CD4-positive, CD25-positive, alpha-beta regulatory T cell (primary cell): Measurements from ENCODE around the gene FBXO47. TPM values are rescaled to one million over a fixed set of nuclear protein-coding genes. Genes with fewer than 3 reads are reported as not detected.
A peak's percentile ranks its signal among the peaks of the same experiment; 100 is the strongest.

Experiments used
- ATAC-seq, 2 donors: fragments of 150-1000 bp; cut with Tn5 transposase; one replicate each; pipeline ENCODE4 v1.10.0; 2021; ENCODE audit warnings: low read depth in 2 of 2, moderate number of reproducible peaks in 2 of 2, moderate library complexity in 1 of 2
- DNase-seq, 3 donors: peaks; one replicate each; pipeline versions ENCODE4 v3.0.0 to v3.0.0-alpha.2; 2012 to 2022; ENCODE audit warnings: mixed read lengths in 1 of 3
- H3K27ac ChIP-seq: one replicate; pipeline ENCODE4 v1.7.0; 2013; ENCODE audit warnings: mild to moderate bottlenecking, low read length; ENCODE audit not compliant: insufficient read depth, poor library complexity, severe bottlenecking
- H3K27me3 ChIP-seq: one replicate; pipeline ENCODE4 v1.7.0; 2013; ENCODE audit warnings: low read length; ENCODE audit not compliant: control insufficient read depth, insufficient read depth
- H3K36me3 ChIP-seq: one replicate; pipeline ENCODE4 v1.7.0; 2013; ENCODE audit warnings: mild to moderate bottlenecking, low read length, moderate library complexity; ENCODE audit not compliant: control insufficient read depth, insufficient read depth
- H3K4me1 ChIP-seq: 2 replicates; pipeline ENCODE4 v1.7.0; 2013; ENCODE audit warnings: mild to moderate bottlenecking, low read length; ENCODE audit not compliant: insufficient read depth, control insufficient read depth, poor library complexity, severe bottlenecking
- H3K4me3 ChIP-seq: one replicate; pipeline ENCODE4 v1.7.0; 2013; ENCODE audit warnings: low read depth, mild to moderate bottlenecking, low read length, moderate library complexity
- H3K9me3 ChIP-seq, 2 experiments: 1 replicate in 1 of 2; 2 replicates in 1 of 2; pipeline ENCODE4 v1.7.0; 2013; ENCODE audit warnings: low read length in 2 of 2, mild to moderate bottlenecking in 1 of 2, moderate library complexity in 1 of 2; ENCODE audit not compliant: control insufficient read depth in 2 of 2
- H3K27ac Mint-ChIP-seq, 3 donors: one replicate each; pipeline ENCODE4 v1.8.0; 2020 to 2022; ENCODE audit warnings: mild to moderate bottlenecking in 3 of 3, mixed read lengths in 3 of 3, moderate library complexity in 2 of 3
- H3K27me3 Mint-ChIP-seq: one replicate; pipeline ENCODE4 v1.8.0; 2022; ENCODE audit warnings: mild to moderate bottlenecking, mixed read lengths
- H3K36me3 Mint-ChIP-seq: one replicate; pipeline ENCODE4 v1.8.0; 2020; ENCODE audit warnings: mixed read lengths
- H3K4me1 Mint-ChIP-seq, 4 donors: one replicate each; pipeline ENCODE4 v1.8.0; 2020 to 2022; ENCODE audit warnings: mixed read lengths in 4 of 4, mild to moderate bottlenecking in 1 of 4
- H3K4me3 Mint-ChIP-seq, 4 donors: one replicate each; pipeline ENCODE4 v1.8.0; 2020 to 2022; ENCODE audit warnings: mild to moderate bottlenecking in 4 of 4, mixed read lengths in 4 of 4, moderate library complexity in 3 of 4
- H3K9me3 Mint-ChIP-seq, 7 donors: one replicate each; pipeline ENCODE4 v1.8.0; 2020 to 2022; ENCODE audit warnings: mixed read lengths in 7 of 7, mild to moderate bottlenecking in 3 of 7, moderate library complexity in 2 of 7
- polyA plus RNA-seq, 4 donors: library from polyadenylated mRNA; unstranded; fragments of 300-500 nt; fragmentation: Illumina TruSeq; gene quantifications; one replicate each; pipeline ENCODE4 v1.2.3, GENCODE V29; 2021
- total RNA-seq: library from RNA; stranded (reverse); gene quantifications from one replicate; pipeline ENCODE4 v1.2.3, GENCODE V29; 2022

Gene FBXO47
- total and polyA plus RNA-seq, 5 donors from 2014 or later = not detected

DNA sequence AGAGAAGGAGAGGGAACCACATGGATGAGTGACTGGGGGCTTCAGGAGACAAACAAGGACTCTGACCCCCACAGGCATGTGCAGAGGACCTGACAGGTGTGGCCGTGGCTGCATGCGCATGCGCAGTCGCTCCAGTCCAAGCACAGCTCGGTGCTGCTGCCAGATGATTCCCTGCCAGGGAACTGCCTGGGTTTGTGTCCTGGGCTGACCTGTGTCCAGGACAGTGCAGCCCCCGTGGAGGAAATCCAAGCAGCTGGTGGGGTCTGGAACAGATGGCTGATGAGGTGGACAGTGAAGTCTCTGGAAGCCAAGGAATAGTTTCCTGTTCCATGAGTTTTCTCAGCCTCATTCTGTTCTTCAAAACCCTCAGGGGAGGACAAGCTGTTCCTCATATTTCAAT is 70.0 kb downstream of the FBXO47 start:
- Histone ChIP-seq H3K27ac (peak overlapping the region; percentile 93), H3K9me3 (no peaks in the 10 kb centered on the region), H3K4me1 (peaks cover 81% of the 10 kb centered on the region), H3K36me3 (peaks cover 30% of the 10 kb centered on the region), H3K27me3 (no peaks in the 10 kb centered on the region), H3K4me3 (no peak overlapping the region)
- DNase-seq = no peak
- H3K4me1 Mint-ChIP-seq = peaks cover 14 to 81% (median 32%) of the 10 kb centered on the region in 4 donors
- H3K27me3 Mint-ChIP-seq = no peaks in the 10 kb centered on the region
- no peak overlapping the region for H3K4me3 Mint-ChIP-seq
- H3K27ac Mint-ChIP-seq = peak overlapping the region; percentile 77 to 97 (median 95)
- H3K9me3 Mint-ChIP-seq = no peaks in the 10 kb centered on the region
- ATAC-seq = no peak
- H3K36me3 Mint-ChIP-seq = peaks cover 8% of the 10 kb centered on the region

DNA sequence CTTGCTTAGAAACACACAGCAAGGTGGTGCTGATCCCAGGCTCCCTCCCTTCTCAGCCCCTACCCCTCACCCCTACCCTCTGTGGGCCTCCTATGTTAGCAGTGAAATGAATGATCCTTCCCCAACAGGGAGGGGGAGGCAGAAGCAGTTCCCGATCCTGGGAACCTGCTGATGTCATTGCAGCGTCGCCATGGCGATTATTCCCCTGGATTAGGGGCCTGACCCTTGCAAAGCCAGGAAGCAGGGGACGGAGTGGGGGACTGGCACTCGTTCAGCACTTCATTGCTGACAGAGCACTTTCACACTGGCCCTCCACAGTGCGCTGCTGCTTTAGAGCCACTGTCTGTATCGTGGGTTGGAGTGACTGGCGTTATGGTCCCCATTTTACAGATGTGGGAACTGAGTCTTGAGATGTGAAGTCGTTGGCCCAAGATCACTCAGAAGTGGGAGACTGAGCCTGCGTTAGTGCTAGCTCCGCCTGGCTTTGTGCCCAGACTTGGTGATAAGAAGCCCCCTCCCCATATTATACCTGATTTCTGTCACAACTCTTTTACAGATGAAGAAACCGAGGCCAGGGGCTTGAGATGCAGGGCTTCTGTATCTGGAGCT is 70.8 kb downstream of the FBXO47 start:
- H3K36me3 ChIP-seq = peaks cover 37% of the 10 kb centered on the region

DNA sequence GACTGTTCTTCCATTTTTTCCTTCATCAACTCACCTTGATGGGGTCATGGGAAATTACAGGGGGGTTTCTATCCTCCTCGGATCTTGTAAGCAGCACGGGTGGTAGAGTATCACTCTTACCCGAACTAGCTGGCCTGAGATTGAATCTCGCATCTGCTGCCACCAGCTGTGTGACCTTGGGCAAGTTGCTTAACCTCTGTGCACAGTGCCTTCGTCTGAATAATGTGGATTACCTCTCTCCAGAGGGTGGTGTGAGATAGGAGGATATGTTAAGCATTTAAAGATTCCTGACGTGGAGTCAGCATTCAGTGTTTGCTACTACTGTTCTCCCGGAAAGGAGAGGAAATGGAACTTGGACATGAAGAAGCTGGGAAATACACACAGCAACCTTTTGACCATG is 72.9 kb downstream of the FBXO47 start:
- no peaks in the 10 kb centered on the region for H3K27me3 Mint-ChIP-seq
- H3K9me3 Mint-ChIP-seq = no peaks in the 10 kb centered on the region
- H3K36me3 Mint-ChIP-seq = peaks cover 13% of the 10 kb centered on the region
- peak overlapping the region; percentile 65 for H3K27ac ChIP-seq
- peaks cover 84% of the 10 kb centered on the region for H3K4me1 ChIP-seq
- H3K36me3 ChIP-seq = peaks cover 49% of the 10 kb centered on the region
- ATAC-seq (no peak), DNase-seq (no peak)
- H3K27ac Mint-ChIP-seq = peak overlapping the region in 2 of 3 donors; percentile 49 to 56
- H3K4me1 Mint-ChIP-seq = peaks cover 16 to 85% (median 39%) of the 10 kb centered on the region in 4 donors
- H3K4me3 Mint-ChIP-seq = peak overlapping the region in 2 of 4 donors; percentile 24 to 47
- H3K4me3 ChIP-seq = no peak overlapping the region
- H3K27me3 ChIP-seq = no peaks in the 10 kb centered on the region
- H3K9me3 ChIP-seq = no peaks in the 10 kb centered on the region

More for the DNA sequence above, 70.8 kb downstream of the FBXO47 start:
- H3K9me3 Mint-ChIP-seq = no peaks in the 10 kb centered on the region
- H3K27me3 Mint-ChIP-seq = no peaks in the 10 kb centered on the region
- H3K4me1 ChIP-seq = peaks cover 84% of the 10 kb centered on the region
- peaks cover 18 to 84% (median 37%) of the 10 kb centered on the region in 4 donors for H3K4me1 Mint-ChIP-seq
- DNase-seq (no peak), ATAC-seq (no peak)
- H3K27ac ChIP-seq = peak overlapping the region; percentile 93
- H3K4me3 Mint-ChIP-seq = peak overlapping the region in 1 of 4 donors; percentile 29
- peaks cover 11% of the 10 kb centered on the region for H3K36me3 Mint-ChIP-seq
- H3K9me3 ChIP-seq = no peaks in the 10 kb centered on the region
- no peak overlapping the region for H3K4me3 ChIP-seq
- no peaks in the 10 kb centered on the region for H3K27me3 ChIP-seq
- peak overlapping the region; percentile 46 to 95 (median 77) for H3K27ac Mint-ChIP-seq

- Histone ChIP-seq H3K27me3 (no peaks in the 10 kb centered on the region), H3K9me3 (no peaks in the 10 kb centered on the region), H3K27ac (peak overlapping the region; percentile 65), H3K4me3 (no peak overlapping the region), H3K4me1 (peaks cover 79% of the 10 kb centered on the region), H3K36me3 (peaks cover 53% of the 10 kb centered on the region)
- Mint-ChIP-seq H3K27me3 (no peaks in the 10 kb centered on the region), H3K27ac (peak overlapping the region in 2 of 3 donors; percentile 49 to 72), H3K9me3 (no peaks in the 10 kb centered on the region), H3K4me3 (peak overlapping the region in 3 of 4 donors; percentile 24 to 73 (median 48)), H3K4me1 (peaks cover 15 to 85% (median 37%) of the 10 kb centered on the region in 4 donors), H3K36me3 (peaks cover 10% of the 10 kb centered on the region)
- DNase-seq (no peak), ATAC-seq (peak in 1 of 2 donors; percentile 6)
Measured at GRCh38 chr17:38893607-38894006, 73.6 kb downstream of the FBXO47 start.

DNA sequence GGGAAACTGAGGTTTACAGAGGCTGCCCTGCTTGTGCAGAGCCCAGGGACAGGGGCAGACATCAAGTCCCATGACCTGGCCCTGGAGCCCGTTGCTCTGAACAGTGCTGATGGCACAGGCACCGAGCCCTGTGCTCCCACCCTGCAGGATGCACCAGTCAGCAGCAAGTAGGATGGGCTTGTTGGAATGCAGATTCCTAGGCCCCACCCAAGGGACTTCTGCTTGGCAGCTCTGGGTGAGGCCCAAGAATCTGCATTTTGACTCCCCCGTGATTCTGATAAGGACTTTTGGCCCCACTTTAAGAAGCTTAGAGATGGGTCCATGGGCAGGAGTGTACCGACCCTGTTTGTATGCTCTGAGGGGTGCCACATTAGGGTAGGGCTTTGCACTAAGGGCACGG is 74.1 kb downstream of the FBXO47 start:
- H3K4me1 ChIP-seq = peaks cover 74% of the 10 kb centered on the region
- Mint-ChIP-seq H3K9me3 (no peaks in the 10 kb centered on the region), H3K36me3 (peaks cover 12% of the 10 kb centered on the region), H3K27me3 (no peaks in the 10 kb centered on the region), H3K4me1 (peaks cover 10 to 84% (median 35%) of the 10 kb centered on the region in 4 donors), H3K4me3 (peak overlapping the region in 1 of 4 donors; percentile 73), H3K27ac (peak overlapping the region in 2 of 3 donors; percentile 49 to 72)
- no peaks in the 10 kb centered on the region for H3K9me3 ChIP-seq
- H3K4me3 ChIP-seq = no peak overlapping the region
- H3K27ac ChIP-seq = peak overlapping the region; percentile 65
- ATAC-seq (peak in 1 of 2 donors; percentile 19), DNase-seq (no peak)
- peaks cover 58% of the 10 kb centered on the region for H3K36me3 ChIP-seq
- H3K27me3 ChIP-seq = no peaks in the 10 kb centered on the region

DNA sequence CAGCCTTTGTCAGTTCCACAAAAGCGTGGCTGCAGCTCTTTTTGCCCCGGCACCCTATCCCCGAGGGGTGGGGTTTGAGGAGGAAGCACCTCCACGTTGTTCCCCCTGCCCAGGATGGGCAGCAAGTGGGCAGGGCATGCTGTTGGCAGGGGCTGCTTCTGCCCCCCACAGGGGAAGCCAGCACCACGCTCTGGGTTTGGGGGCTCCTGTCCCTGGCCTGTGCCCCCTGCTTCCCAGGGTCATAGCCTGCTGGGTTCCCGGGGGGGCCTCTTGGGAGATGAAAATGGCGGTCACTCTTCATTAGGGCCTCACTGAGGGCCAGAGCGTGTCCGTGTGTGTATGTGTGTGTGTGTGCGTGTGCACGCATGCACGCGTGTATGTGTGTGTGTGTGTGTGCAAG is 74.6 kb downstream of the FBXO47 start:
- Mint-ChIP-seq H3K27ac (peak overlapping the region in 1 of 3 donors; percentile 74), H3K4me3 (peak overlapping the region in 1 of 4 donors; percentile 73), H3K4me1 (peaks cover 6 to 84% (median 33%) of the 10 kb centered on the region in 4 donors), H3K9me3 (no peaks in the 10 kb centered on the region), H3K27me3 (no peaks in the 10 kb centered on the region), H3K36me3 (peaks cover 12% of the 10 kb centered on the region)
- no peaks in the 10 kb centered on the region for H3K27me3 ChIP-seq
- DNase-seq (no peak), ATAC-seq (no peak)
- H3K27ac ChIP-seq = peak overlapping the region; percentile 65
- peaks cover 62% of the 10 kb centered on the region for H3K36me3 ChIP-seq
- H3K9me3 ChIP-seq = no peaks in the 10 kb centered on the region
- peaks cover 74% of the 10 kb centered on the region for H3K4me1 ChIP-seq
- no peak overlapping the region for H3K4me3 ChIP-seq

DNA sequence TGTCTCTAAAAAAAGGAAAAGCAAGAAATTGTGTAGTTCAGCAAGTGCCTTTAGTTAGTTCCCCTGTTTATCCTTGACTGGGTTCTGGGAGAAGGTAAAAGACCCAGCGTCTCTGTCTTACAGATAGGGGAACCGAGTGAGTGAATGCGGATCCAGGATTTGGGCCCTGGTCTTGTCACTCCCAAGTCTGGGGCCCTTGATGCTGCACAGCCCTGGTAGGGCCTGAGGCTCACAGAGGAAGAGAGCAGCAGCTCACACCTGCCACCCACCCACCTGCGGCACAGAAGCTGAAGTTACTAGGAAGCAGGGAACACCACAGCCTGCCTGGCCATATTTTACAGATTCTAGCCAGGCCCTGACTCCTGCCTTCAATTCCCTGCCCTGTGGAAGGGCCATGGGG is 75.1 kb downstream of the FBXO47 start:
- Histone ChIP-seq H3K4me1 (peaks cover 74% of the 10 kb centered on the region), H3K4me3 (no peak overlapping the region), H3K27ac (no peak overlapping the region), H3K27me3 (no peaks in the 10 kb centered on the region), H3K36me3 (peaks cover 63% of the 10 kb centered on the region), H3K9me3 (no peaks in the 10 kb centered on the region)
- peaks cover 6 to 83% (median 31%) of the 10 kb centered on the region in 4 donors for H3K4me1 Mint-ChIP-seq
- H3K9me3 Mint-ChIP-seq = no peaks in the 10 kb centered on the region
- ATAC-seq = no peak
- H3K36me3 Mint-ChIP-seq = peaks cover 12% of the 10 kb centered on the region
- no peak for DNase-seq
- peak overlapping the region in 2 of 4 donors; percentile 48 to 74 for H3K4me3 Mint-ChIP-seq
- H3K27me3 Mint-ChIP-seq = no peaks in the 10 kb centered on the region
- H3K27ac Mint-ChIP-seq = peak overlapping the region; percentile 78 to 97 (median 91)

- Histone ChIP-seq H3K27ac (peak overlapping the region; percentile 37), H3K4me1 (peaks cover 74% of the 10 kb centered on the region), H3K4me3 (no peak overlapping the region), H3K27me3 (no peaks in the 10 kb centered on the region), H3K9me3 (no peaks in the 10 kb centered on the region), H3K36me3 (peaks cover 63% of the 10 kb centered on the region)
- Mint-ChIP-seq H3K36me3 (peaks cover 12% of the 10 kb centered on the region), H3K4me1 (peaks cover 6 to 83% (median 29%) of the 10 kb centered on the region in 4 donors), H3K27me3 (no peaks in the 10 kb centered on the region), H3K27ac (peak overlapping the region; percentile 78 to 97 (median 91)), H3K9me3 (no peaks in the 10 kb centered on the region), H3K4me3 (peak overlapping the region in 3 of 4 donors; percentile 39 to 74 (median 48))
- DNase-seq (peak in 1 of 3 donors; percentile 30), ATAC-seq (peak; percentile 29 to 34)
Measured at GRCh38 chr17:38891441-38891840, 75.8 kb downstream of the FBXO47 start.
